Central memory CD8-positive, alpha-beta T cell (primary cell): Measurements from ENCODE around the gene SNX17.

ENCODE experiments used
- ATAC-seq: fragments of 150-1000 bp; cut with Tn5 transposase; replicated peaks from 2 replicates; pipeline ENCODE4 v1.10.0; 2022; ENCODE audit warnings: mild to moderate bottlenecking, moderate FRiP score, moderate number of reproducible peaks; ENCODE audit not compliant: poor library complexity, severe bottlenecking; ENCODE audit errors: extremely low read depth
- DNase-seq, 2 donors: peaks; one replicate each; pipeline ENCODE4 v3.0.0; 2021; ENCODE audit warnings: low spot score in 2 of 2
- H3K27ac Mint-ChIP-seq: one replicate; pipeline ENCODE4 v1.8.0; 2022; ENCODE audit warnings: low read depth, mild to moderate bottlenecking, moderate library complexity, mixed read lengths
- H3K27me3 Mint-ChIP-seq: one replicate; pipeline ENCODE4 v1.8.0; 2022; ENCODE audit warnings: mixed read lengths
- H3K36me3 Mint-ChIP-seq: one replicate; pipeline ENCODE4 v1.8.0; 2022; ENCODE audit warnings: mild to moderate bottlenecking, moderate library complexity, mixed read lengths; ENCODE audit not compliant: insufficient read depth
- H3K4me1 Mint-ChIP-seq: one replicate; pipeline ENCODE4 v1.8.0; 2022; ENCODE audit warnings: mixed read lengths
- H3K4me3 Mint-ChIP-seq: one replicate; pipeline ENCODE4 v1.8.0; 2022; ENCODE audit warnings: mild to moderate bottlenecking, moderate library complexity, mixed read lengths
- H3K9me3 Mint-ChIP-seq: one replicate; pipeline ENCODE4 v1.8.0; 2022; ENCODE audit warnings: mixed read lengths

Gene SNX17

GRCh38 chr2:27370026-27370815 is at the start of gene SNX17, which contains the start of gene EIF2B4:
SNX17 (plus strand) TSS chr2:27370616; CDS start chr2:27370744, 128 bp downstream.
EIF2B4 (minus strand) TSS chr2:27370338; CDS start chr2:27370314, 24 bp downstream.
- Mint-ChIP-seq H3K9me3 (no peaks in the 10 kb centered on the region), H3K27me3 (no peaks in the 10 kb centered on the region), H3K27ac (peak within 1 kb of the TSS; percentile 91), H3K4me3 (peak within 1 kb of the TSS; percentile 86), H3K36me3 (peaks cover 33% of the 10 kb centered on the region), H3K4me1 (peaks cover 48% of the 10 kb centered on the region)
- ATAC-seq: peak; percentile 90
- peak; percentile 98 to 99 for DNase-seq

GRCh38 chr2:27320958-27321543 is 49.4 kb upstream of the SNX17 start:
- Mint-ChIP-seq H3K27me3 (no peaks in the 10 kb centered on the region), H3K4me1 (peaks cover 30% of the 10 kb centered on the region), H3K36me3 (peaks cover 16% of the 10 kb centered on the region), H3K4me3 (no peak overlapping the region), H3K9me3 (no peaks in the 10 kb centered on the region), H3K27ac (no peak overlapping the region)
- DNase-seq (no peak), ATAC-seq (no peak)

- Mint-ChIP-seq H3K4me1 (peaks cover 30% of the 10 kb centered on the region), H3K36me3 (peaks cover 23% of the 10 kb centered on the region), H3K27me3 (no peaks in the 10 kb centered on the region), H3K9me3 (no peaks in the 10 kb centered on the region), H3K27ac (peak overlapping the region; percentile 100), H3K4me3 (peak overlapping the region; percentile 100)
- DNase-seq: no peak
- ATAC-seq: peak; percentile 24
Observed at GRCh38 chr2:27322301-27322765, 48.1 kb upstream of the SNX17 start.

- Mint-ChIP-seq H3K4me3 (peak within 1 kb of the TSS; percentile 100), H3K27ac (peak within 1 kb of the TSS; percentile 100), H3K27me3 (no peaks in the 10 kb centered on the region), H3K36me3 (peaks cover 28% of the 10 kb centered on the region), H3K4me1 (peaks cover 30% of the 10 kb centered on the region), H3K9me3 (no peaks in the 10 kb centered on the region)
- peak; percentile 97 for ATAC-seq
- DNase-seq: peak; percentile 66 to 71
Observed at GRCh38 chr2:27322766-27323595, 47.4 kb upstream of the SNX17 start, which contains the start of gene MPV17. MPV17 (minus strand) TSS chr2:27323097; CDS start chr2:27322517, 580 bp downstream.

GRCh38 chr2:27323596-27324285 is 46.7 kb upstream of the SNX17 start:
- ATAC-seq: peak; percentile 6
- Mint-ChIP-seq H3K9me3 (no peaks in the 10 kb centered on the region), H3K27ac (peak overlapping the region; percentile 100), H3K4me3 (peak overlapping the region; percentile 100), H3K4me1 (peaks cover 30% of the 10 kb centered on the region), H3K27me3 (no peaks in the 10 kb centered on the region), H3K36me3 (peaks cover 31% of the 10 kb centered on the region)
- DNase-seq: no peak

GRCh38 chr2:27324720-27325119 is 45.7 kb upstream of the SNX17 start:
- no peaks in the 10 kb centered on the region for H3K27me3 Mint-ChIP-seq
- H3K27ac Mint-ChIP-seq: peak overlapping the region; percentile 100
- H3K4me1 Mint-ChIP-seq: peaks cover 30% of the 10 kb centered on the region
- no peak for ATAC-seq
- no peaks in the 10 kb centered on the region for H3K9me3 Mint-ChIP-seq
- peaks cover 37% of the 10 kb centered on the region for H3K36me3 Mint-ChIP-seq
- DNase-seq: no peak
- H3K4me3 Mint-ChIP-seq: peak overlapping the region; percentile 100

GRCh38 chr2:27335311-27335710 is 35.1 kb upstream of the SNX17 start:
- Mint-ChIP-seq H3K4me3 (no peak overlapping the region), H3K4me1 (no peaks in the 10 kb centered on the region), H3K36me3 (peaks cover 42% of the 10 kb centered on the region), H3K27ac (peak overlapping the region; percentile 68), H3K27me3 (no peaks in the 10 kb centered on the region), H3K9me3 (no peaks in the 10 kb centered on the region)
- ATAC-seq: no peak
- no peak for DNase-seq

- Mint-ChIP-seq H3K27ac (peak overlapping the region; percentile 68), H3K36me3 (peaks cover 48% of the 10 kb centered on the region), H3K4me1 (no peaks in the 10 kb centered on the region), H3K9me3 (no peaks in the 10 kb centered on the region), H3K4me3 (no peak overlapping the region), H3K27me3 (no peaks in the 10 kb centered on the region)
- ATAC-seq (no peak), DNase-seq (no peak)
Observed at GRCh38 chr2:27336173-27336572, 34.2 kb upstream of the SNX17 start.

- Mint-ChIP-seq H3K27ac (peak overlapping the region; percentile 29), H3K36me3 (peaks cover 10% of the 10 kb centered on the region), H3K27me3 (no peaks in the 10 kb centered on the region), H3K9me3 (no peaks in the 10 kb centered on the region), H3K4me1 (peaks cover 34% of the 10 kb centered on the region), H3K4me3 (no peak overlapping the region)
- DNase-seq: no peak
- no peak for ATAC-seq
Observed at GRCh38 chr2:27347641-27348040, 22.8 kb upstream of the SNX17 start.

- Mint-ChIP-seq H3K4me1 (peaks cover 42% of the 10 kb centered on the region), H3K27ac (no peak overlapping the region), H3K4me3 (no peak overlapping the region), H3K9me3 (no peaks in the 10 kb centered on the region), H3K36me3 (peaks cover 6% of the 10 kb centered on the region), H3K27me3 (no peaks in the 10 kb centered on the region)
- no peak for DNase-seq
- no peak for ATAC-seq
Observed at GRCh38 chr2:27350106-27350693, 20.2 kb upstream of the SNX17 start.

- peaks cover 20% of the 10 kb centered on the region for H3K36me3 Mint-ChIP-seq
- peaks cover 50% of the 10 kb centered on the region for H3K4me1 Mint-ChIP-seq
- ATAC-seq (no peak), DNase-seq (no peak)
- peak overlapping the region; percentile 68 for H3K27ac Mint-ChIP-seq
- no peak overlapping the region for H3K4me3 Mint-ChIP-seq
- H3K27me3 Mint-ChIP-seq: no peaks in the 10 kb centered on the region
- no peaks in the 10 kb centered on the region for H3K9me3 Mint-ChIP-seq
Observed at GRCh38 chr2:27351802-27352598, 18.4 kb upstream of the SNX17 start.
